ENCODE results near the gene CFDP1. TPM values are rescaled to one million over a fixed set of nuclear protein-coding genes. Genes with fewer than 3 reads are reported as not detected.

The CFDP1 gene
- total and polyA plus RNA-seq, 2 of the 13 experiments (the other 11 are each of a cell fraction or from before 2014, with no cell fraction given) = 78.6 to 153 TPM

DNA sequence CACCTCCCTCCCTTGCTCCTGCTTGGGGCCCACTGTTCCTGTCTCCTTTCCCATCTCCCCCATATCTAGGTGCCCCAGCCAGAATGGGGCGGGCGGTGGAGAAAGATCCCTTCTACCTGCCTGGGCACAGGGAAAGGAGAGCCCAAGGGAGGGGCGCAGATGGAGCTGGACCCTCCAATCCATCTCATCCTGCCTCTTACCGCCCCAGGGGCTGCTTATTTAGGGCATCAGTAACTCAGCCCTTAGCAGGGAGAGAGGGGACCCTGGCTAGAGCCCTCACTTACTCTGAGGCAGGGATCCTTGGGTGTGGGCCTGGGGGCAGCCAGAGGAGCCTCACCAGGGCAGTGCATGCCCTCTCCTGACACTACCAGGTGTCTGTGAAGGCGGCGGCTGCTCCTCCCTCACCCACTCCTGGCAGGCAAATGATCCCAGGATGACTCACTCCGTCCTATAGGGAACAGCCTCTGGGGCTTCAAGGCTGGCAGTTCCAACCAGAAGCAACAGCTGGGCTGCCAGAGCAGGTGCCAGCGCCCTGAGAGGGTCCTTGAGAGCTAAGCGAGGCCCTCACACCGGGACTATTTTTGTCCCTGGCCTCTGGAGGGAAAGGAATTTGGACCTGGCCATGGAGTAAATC lies 165.6 kb downstream of the CFDP1 start (continued):
- TF ChIP-seq, protein P1, sequence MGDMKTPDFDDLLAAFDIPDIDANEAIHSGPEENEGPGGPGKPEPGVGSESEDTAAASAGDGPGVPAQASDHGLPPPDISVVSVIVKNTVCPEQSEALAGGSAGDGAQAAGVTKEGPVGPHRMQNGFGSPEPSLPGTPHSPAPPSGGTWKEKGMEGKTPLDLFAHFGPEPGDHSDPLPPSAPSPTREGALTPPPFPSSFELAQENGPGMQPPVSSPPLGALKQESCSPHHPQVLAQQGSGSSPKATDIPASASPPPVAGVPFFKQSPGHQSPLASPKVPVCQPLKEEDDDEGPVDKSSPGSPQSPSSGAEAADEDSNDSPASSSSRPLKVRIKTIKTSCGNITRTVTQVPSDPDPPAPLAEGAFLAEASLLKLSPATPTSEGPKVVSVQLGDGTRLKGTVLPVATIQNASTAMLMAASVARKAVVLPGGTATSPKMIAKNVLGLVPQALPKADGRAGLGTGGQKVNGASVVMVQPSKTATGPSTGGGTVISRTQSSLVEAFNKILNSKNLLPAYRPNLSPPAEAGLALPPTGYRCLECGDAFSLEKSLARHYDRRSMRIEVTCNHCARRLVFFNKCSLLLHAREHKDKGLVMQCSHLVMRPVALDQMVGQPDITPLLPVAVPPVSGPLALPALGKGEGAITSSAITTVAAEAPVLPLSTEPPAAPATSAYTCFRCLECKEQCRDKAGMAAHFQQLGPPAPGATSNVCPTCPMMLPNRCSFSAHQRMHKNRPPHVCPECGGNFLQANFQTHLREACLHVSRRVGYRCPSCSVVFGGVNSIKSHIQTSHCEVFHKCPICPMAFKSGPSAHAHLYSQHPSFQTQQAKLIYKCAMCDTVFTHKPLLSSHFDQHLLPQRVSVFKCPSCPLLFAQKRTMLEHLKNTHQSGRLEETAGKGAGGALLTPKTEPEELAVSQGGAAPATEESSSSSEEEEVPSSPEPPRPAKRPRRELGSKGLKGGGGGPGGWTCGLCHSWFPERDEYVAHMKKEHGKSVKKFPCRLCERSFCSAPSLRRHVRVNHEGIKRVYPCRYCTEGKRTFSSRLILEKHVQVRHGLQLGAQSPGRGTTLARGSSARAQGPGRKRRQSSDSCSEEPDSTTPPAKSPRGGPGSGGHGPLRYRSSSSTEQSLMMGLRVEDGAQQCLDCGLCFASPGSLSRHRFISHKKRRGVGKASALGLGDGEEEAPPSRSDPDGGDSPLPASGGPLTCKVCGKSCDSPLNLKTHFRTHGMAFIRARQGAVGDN (CRISPR knock-in tag; IDR thresholded peaks at IDR 0.05) = peak; percentile 69
- TF ChIP-seq, protein P2, sequence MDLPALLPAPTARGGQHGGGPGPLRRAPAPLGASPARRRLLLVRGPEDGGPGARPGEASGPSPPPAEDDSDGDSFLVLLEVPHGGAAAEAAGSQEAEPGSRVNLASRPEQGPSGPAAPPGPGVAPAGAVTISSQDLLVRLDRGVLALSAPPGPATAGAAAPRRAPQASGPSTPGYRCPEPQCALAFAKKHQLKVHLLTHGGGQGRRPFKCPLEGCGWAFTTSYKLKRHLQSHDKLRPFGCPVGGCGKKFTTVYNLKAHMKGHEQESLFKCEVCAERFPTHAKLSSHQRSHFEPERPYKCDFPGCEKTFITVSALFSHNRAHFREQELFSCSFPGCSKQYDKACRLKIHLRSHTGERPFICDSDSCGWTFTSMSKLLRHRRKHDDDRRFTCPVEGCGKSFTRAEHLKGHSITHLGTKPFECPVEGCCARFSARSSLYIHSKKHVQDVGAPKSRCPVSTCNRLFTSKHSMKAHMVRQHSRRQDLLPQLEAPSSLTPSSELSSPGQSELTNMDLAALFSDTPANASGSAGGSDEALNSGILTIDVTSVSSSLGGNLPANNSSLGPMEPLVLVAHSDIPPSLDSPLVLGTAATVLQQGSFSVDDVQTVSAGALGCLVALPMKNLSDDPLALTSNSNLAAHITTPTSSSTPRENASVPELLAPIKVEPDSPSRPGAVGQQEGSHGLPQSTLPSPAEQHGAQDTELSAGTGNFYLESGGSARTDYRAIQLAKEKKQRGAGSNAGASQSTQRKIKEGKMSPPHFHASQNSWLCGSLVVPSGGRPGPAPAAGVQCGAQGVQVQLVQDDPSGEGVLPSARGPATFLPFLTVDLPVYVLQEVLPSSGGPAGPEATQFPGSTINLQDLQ (CRISPR knock-in tag; IDR thresholded peaks at IDR 0.05) = no peak
- TF ChIP-seq REXO4 (CRISPR knock-in tag; IDR thresholded peaks at IDR 0.05; ENCODE audit: borderline replicate concordance) (no peak), ZNF460 (CRISPR knock-in tag; IDR thresholded peaks at IDR 0.05; ENCODE audit: borderline replicate concordance) (no peak), YEATS2 (CRISPR knock-in tag; IDR thresholded peaks at IDR 0.05; ENCODE audit: borderline replicate concordance) (no peak), SP5 (CRISPR knock-in tag; IDR thresholded peaks at IDR 0.05; ENCODE audit: borderline replicate concordance, low read depth) (peak; percentile 42; the same call in 1 of the 2 replicates), ZNF329 (CRISPR knock-in tag; IDR thresholded peaks at IDR 0.05; ENCODE audit: low read depth) (peak; percentile 45; the same call in 1 of the 2 replicates), MXI1 (IDR thresholded peaks at IDR 0.05; ENCODE audit: borderline replicate concordance, low read depth, low read length) (peak; percentile 25; the same call in 1 of the 3 replicates), ETV6 (CRISPR knock-in tag; conservative IDR thresholded peaks at IDR 0.05) (no peak), PPARG (CRISPR knock-in tag; conservative IDR thresholded peaks at IDR 0.05) (no peak), ZNF441 (CRISPR knock-in tag; IDR thresholded peaks at IDR 0.05; ENCODE audit: borderline replicate concordance) (no peak), ZNF557 (CRISPR knock-in tag; IDR thresholded peaks at IDR 0.05) (no peak)
- TF ChIP-seq, protein P3, sequence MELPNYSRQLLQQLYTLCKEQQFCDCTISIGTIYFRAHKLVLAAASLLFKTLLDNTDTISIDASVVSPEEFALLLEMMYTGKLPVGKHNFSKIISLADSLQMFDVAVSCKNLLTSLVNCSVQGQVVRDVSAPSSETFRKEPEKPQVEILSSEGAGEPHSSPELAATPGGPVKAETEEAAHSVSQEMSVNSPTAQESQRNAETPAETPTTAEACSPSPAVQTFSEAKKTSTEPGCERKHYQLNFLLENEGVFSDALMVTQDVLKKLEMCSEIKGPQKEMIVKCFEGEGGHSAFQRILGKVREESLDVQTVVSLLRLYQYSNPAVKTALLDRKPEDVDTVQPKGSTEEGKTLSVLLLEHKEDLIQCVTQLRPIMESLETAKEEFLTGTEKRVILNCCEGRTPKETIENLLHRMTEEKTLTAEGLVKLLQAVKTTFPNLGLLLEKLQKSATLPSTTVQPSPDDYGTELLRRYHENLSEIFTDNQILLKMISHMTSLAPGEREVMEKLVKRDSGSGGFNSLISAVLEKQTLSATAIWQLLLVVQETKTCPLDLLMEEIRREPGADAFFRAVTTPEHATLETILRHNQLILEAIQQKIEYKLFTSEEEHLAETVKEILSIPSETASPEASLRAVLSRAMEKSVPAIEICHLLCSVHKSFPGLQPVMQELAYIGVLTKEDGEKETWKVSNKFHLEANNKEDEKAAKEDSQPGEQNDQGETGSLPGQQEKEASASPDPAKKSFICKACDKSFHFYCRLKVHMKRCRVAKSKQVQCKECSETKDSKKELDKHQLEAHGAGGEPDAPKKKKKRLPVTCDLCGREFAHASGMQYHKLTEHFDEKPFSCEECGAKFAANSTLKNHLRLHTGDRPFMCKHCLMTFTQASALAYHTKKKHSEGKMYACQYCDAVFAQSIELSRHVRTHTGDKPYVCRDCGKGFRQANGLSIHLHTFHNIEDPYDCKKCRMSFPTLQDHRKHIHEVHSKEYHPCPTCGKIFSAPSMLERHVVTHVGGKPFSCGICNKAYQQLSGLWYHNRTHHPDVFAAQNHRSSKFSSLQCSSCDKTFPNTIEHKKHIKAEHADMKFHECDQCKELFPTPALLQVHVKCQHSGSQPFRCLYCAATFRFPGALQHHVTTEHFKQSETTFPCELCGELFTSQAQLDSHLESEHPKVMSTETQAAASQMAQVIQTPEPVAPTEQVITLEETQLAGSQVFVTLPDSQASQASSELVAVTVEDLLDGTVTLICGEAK (IDR thresholded peaks at IDR 0.05) = no peak
- TF ChIP-seq, protein P3 (CRISPR knock-in tag; IDR thresholded peaks at IDR 0.05) = 0 out of 2 replicates have a peak, but pooled peaks have one; percentile 47

Data from HepG2 (cell line).